Mesenchymal stem cell (in vitro differentiated cells and primary cell): ENCODE measurements around the gene GJB5.

Experiments
- DNase-seq: peaks from one replicate; pipeline ENCODE4 v3.0.0-alpha.2; 2013
- H2AFZ ChIP-seq: one replicate; pipeline ENCODE4 v1.6.1; 2013; ENCODE audit warnings: low read depth, mild to moderate bottlenecking, control low read depth, inconsistent platforms, low read length, moderate library complexity
- H2AK5ac ChIP-seq: 2 replicates; pipeline ENCODE4 v1.6.1; 2013; ENCODE audit warnings: low read length, moderate library complexity, mild to moderate bottlenecking, inconsistent platforms; ENCODE audit not compliant: severe bottlenecking
- H2BK120ac ChIP-seq: one replicate; pipeline ENCODE4 v1.6.1; 2013; ENCODE audit warnings: low read depth, mild to moderate bottlenecking, inconsistent platforms, low read length, moderate library complexity
- H2BK12ac ChIP-seq, 2 experiments: one replicate each; pipeline ENCODE4 v1.6.1; 2013; ENCODE audit warnings: inconsistent platforms in 2 of 2, low read length in 2 of 2, mild to moderate bottlenecking in 2 of 2, moderate library complexity in 2 of 2, control low read depth in 1 of 2
- H2BK15ac ChIP-seq: one replicate; pipeline ENCODE4 v1.6.1; 2013; ENCODE audit warnings: mild to moderate bottlenecking, low read depth, inconsistent platforms; ENCODE audit not compliant: poor library complexity, severe bottlenecking
- H2BK5ac ChIP-seq: 2 replicates; pipeline ENCODE4 v1.6.1; 2013; ENCODE audit warnings: low read depth, mild to moderate bottlenecking, low read length, control low read depth, inconsistent platforms; ENCODE audit not compliant: poor library complexity, severe bottlenecking
- H3K14ac ChIP-seq, 2 experiments: one replicate each; pipeline ENCODE4 v1.6.1; 2013; ENCODE audit warnings: inconsistent platforms in 2 of 2, low read length in 2 of 2, control low read depth in 1 of 2, mild to moderate bottlenecking in 1 of 2, moderate library complexity in 1 of 2
- H3K18ac ChIP-seq, 2 experiments: one replicate each; pipeline ENCODE4 v1.6.1; 2013; ENCODE audit warnings: inconsistent platforms in 2 of 2, low read length in 2 of 2, control low read depth in 1 of 2, low read depth in 1 of 2, mild to moderate bottlenecking in 1 of 2
- H3K23ac ChIP-seq, 2 experiments: one replicate each; pipeline ENCODE4 v1.6.1; 2013; ENCODE audit warnings: inconsistent platforms in 2 of 2, low read length in 2 of 2, mild to moderate bottlenecking in 2 of 2, moderate library complexity in 2 of 2, control low read depth in 1 of 2
- H3K27ac ChIP-seq: 2 replicates; pipeline ENCODE4 v1.5.1; 2013; ENCODE audit warnings: mild to moderate bottlenecking, moderate library complexity, low read length, control low read depth, inconsistent platforms; ENCODE audit not compliant: poor library complexity, severe bottlenecking
- H3K27me3 ChIP-seq, 2 experiments: 2 replicates each; pipeline versions ENCODE4 v1.6.1 to v1.7.0; 2013; ENCODE audit warnings: low read length in 2 of 2, mild to moderate bottlenecking in 2 of 2, moderate library complexity in 2 of 2, control low read depth in 1 of 2, inconsistent platforms in 1 of 2; ENCODE audit not compliant: control insufficient read depth in 1 of 2, insufficient read depth in 1 of 2
- H3K36me3 ChIP-seq, 2 experiments: 2 replicates each; pipeline versions ENCODE4 v1.6.1 to v1.7.0; 2013; ENCODE audit warnings: low read length in 2 of 2, control low read depth in 1 of 2, inconsistent platforms in 1 of 2, low read depth in 1 of 2, mild to moderate bottlenecking in 1 of 2; ENCODE audit not compliant: insufficient read depth in 2 of 2, control insufficient read depth in 1 of 2
- H3K4ac ChIP-seq, 2 experiments: one replicate each; pipeline ENCODE4 v1.6.1; 2013; ENCODE audit warnings: inconsistent platforms in 2 of 2, low read length in 2 of 2, mild to moderate bottlenecking in 2 of 2, moderate library complexity in 2 of 2, control low read depth in 1 of 2, low read depth in 1 of 2
- H3K4me1 ChIP-seq: 2 replicates; pipeline ENCODE4 v1.6.1; 2013; ENCODE audit warnings: low read depth, low read length, control low read depth; ENCODE audit not compliant: control insufficient read depth, insufficient read depth
- H3K4me2 ChIP-seq: 2 replicates; pipeline ENCODE4 v1.6.1; 2013; ENCODE audit warnings: low read length, mild to moderate bottlenecking, inconsistent platforms; ENCODE audit not compliant: poor library complexity, severe bottlenecking
- H3K4me3 ChIP-seq, 2 experiments: 2 replicates each; pipeline versions ENCODE4 v1.5.1 to v1.7.0; 2013; ENCODE audit warnings: low read length in 2 of 2, mild to moderate bottlenecking in 2 of 2, control low read depth in 1 of 2, low read depth in 1 of 2; ENCODE audit not compliant: insufficient read depth in 1 of 2
- H3K79me1 ChIP-seq: replicated peaks from 2 replicates; pipeline ENCODE4 v1.6.1; 2013; ENCODE audit warnings: mild to moderate bottlenecking, control low read depth, low read length, inconsistent platforms; ENCODE audit not compliant: poor library complexity, severe bottlenecking
- H3K9ac ChIP-seq: 2 replicates; pipeline ENCODE4 v1.7.0; 2013; ENCODE audit warnings: mild to moderate bottlenecking, low read length, moderate library complexity
- H3K9me3 ChIP-seq: 2 replicates; pipeline ENCODE4 v1.7.0; 2013; ENCODE audit warnings: mild to moderate bottlenecking, low read length; ENCODE audit not compliant: control insufficient read depth
- H4K8ac ChIP-seq: one replicate; pipeline ENCODE4 v1.6.1; 2013; ENCODE audit warnings: inconsistent platforms, mild to moderate bottlenecking, low read length, moderate library complexity
- H4K91ac ChIP-seq: one replicate; pipeline ENCODE4 v1.6.1; 2013; ENCODE audit warnings: mild to moderate bottlenecking, low read length, inconsistent platforms
- WGBS: methylation state at CpG from one replicate; pipeline ENCODE4 v1.1.7; 2013; ENCODE audit warnings: mixed read lengths; 5-methylcytosine and 5-hydroxymethylcytosine counted together

Gene GJB5

DNA sequence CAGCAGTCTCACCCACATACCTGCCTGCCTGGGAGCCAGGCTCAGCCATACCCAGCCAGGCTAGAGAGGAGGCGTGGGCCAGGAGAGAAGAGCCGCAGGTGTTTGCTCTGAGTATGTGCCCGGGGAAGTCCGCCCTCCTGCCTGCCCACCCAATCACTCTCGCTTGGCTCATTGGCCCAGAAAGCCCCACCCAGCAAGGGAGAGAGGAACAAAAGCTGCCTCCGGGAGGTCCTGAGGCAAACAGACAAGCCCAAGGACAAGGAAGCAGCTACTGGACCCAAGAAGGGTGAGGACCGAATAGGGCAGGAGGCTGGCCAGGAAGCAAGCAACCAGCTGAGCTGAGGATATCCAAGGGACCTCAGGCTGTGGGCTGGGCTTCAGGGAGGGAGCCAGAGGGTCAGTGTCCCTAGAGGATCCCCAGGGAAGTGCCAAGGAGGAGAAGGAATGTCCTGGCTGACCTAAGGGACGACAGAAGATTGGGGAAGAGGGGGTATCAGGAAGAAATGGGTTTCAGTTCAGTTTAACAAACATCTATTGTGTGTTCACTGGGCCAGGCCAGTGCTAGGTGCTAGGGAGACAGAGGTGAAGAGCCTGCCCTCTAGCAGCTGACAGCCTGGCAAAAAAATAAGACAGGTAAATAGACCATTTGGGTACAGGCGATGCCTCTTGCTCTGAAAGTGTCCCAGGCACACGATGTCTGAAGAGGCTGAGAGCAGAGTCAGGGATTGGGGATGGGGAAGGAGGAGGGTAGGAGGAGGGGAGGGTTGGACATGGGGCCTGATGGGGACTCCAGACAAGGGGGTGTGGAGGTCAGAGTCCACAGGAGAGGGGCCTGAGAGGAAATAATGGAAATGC, 4.9 kb downstream of the GJB5 start, which contains the start of gene GJB4:
Gene GJB4, plus strand, starts transcription at position 238 of the 855 bp plus-strand sequence. CDS start 1,515 bp downstream, outside the sequence.
- no peak within 1 kb of the TSS for H3K14ac ChIP-seq
- 60% methylated on average over 8 of the region's 10 CpGs for WGBS
- H2AFZ ChIP-seq, result no peak within 1 kb of the TSS
- no peak within 1 kb of the TSS for H4K8ac ChIP-seq
- H3K27ac ChIP-seq, result no peak within 1 kb of the TSS
- H3K4me2 ChIP-seq, result no peak within 1 kb of the TSS
- no peak within 1 kb of the TSS for H4K91ac ChIP-seq
- H2BK12ac ChIP-seq, result no peak within 1 kb of the TSS
- no peak for DNase-seq
- peaks cover 0 to 55% of the 10 kb centered on the region in 2 experiments for H3K27me3 ChIP-seq
- H3K4ac ChIP-seq, result no peak within 1 kb of the TSS
- no peaks in the 10 kb centered on the region for H3K79me1 ChIP-seq
- H3K9ac ChIP-seq, result no peak within 1 kb of the TSS
- H2BK15ac ChIP-seq, result no peak within 1 kb of the TSS
- no peaks in the 10 kb centered on the region for H3K9me3 ChIP-seq
- H3K4me3 ChIP-seq, result no peak within 1 kb of the TSS
- H2AK5ac ChIP-seq, result no peak within 1 kb of the TSS
- no peak within 1 kb of the TSS for H3K18ac ChIP-seq
- no peak within 1 kb of the TSS for H3K23ac ChIP-seq
- peaks cover 9% of the 10 kb centered on the region for H3K4me1 ChIP-seq
- no peak within 1 kb of the TSS for H2BK120ac ChIP-seq
- H2BK5ac ChIP-seq, result no peak within 1 kb of the TSS
- no peaks in the 10 kb centered on the region for H3K36me3 ChIP-seq

DNA sequence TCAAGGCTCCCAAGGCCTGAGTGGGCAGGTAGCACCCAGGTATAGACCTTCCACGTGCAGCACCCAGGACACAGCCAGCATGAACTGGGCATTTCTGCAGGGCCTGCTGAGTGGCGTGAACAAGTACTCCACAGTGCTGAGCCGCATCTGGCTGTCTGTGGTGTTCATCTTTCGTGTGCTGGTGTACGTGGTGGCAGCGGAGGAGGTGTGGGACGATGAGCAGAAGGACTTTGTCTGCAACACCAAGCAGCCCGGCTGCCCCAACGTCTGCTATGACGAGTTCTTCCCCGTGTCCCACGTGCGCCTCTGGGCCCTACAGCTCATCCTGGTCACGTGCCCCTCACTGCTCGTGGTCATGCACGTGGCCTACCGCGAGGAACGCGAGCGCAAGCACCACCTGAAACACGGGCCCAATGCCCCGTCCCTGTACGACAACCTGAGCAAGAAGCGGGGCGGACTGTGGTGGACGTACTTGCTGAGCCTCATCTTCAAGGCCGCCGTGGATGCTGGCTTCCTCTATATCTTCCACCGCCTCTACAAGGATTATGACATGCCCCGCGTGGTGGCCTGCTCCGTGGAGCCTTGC, 6.4 kb downstream of the GJB5 start:
- H3K14ac ChIP-seq, result no peak overlapping the region
- H4K91ac ChIP-seq, result no peak overlapping the region
- H3K36me3 ChIP-seq, result no peaks in the 10 kb centered on the region
- no peaks in the 10 kb centered on the region for H3K79me1 ChIP-seq
- no peak overlapping the region for H2BK120ac ChIP-seq
- no peak overlapping the region for H2BK15ac ChIP-seq
- H2AFZ ChIP-seq, result no peak overlapping the region
- WGBS, result 89% methylated on average over 33 of the region's 33 CpGs
- peaks cover 9% of the 10 kb centered on the region for H3K4me1 ChIP-seq
- no peak overlapping the region for H3K18ac ChIP-seq
- no peak overlapping the region for H3K23ac ChIP-seq
- H3K27ac ChIP-seq, result no peak overlapping the region
- H3K4me3 ChIP-seq, result no peak overlapping the region
- no peak overlapping the region for H2AK5ac ChIP-seq
- H2BK5ac ChIP-seq, result no peak overlapping the region
- no peak overlapping the region for H3K4ac ChIP-seq
- no peak overlapping the region for H3K9ac ChIP-seq
- H2BK12ac ChIP-seq, result no peak overlapping the region
- no peak overlapping the region for H4K8ac ChIP-seq
- peaks cover 0 to 60% of the 10 kb centered on the region in 2 experiments for H3K27me3 ChIP-seq
- no peaks in the 10 kb centered on the region for H3K9me3 ChIP-seq
- H3K4me2 ChIP-seq, result no peak overlapping the region
- no peak for DNase-seq

DNA sequence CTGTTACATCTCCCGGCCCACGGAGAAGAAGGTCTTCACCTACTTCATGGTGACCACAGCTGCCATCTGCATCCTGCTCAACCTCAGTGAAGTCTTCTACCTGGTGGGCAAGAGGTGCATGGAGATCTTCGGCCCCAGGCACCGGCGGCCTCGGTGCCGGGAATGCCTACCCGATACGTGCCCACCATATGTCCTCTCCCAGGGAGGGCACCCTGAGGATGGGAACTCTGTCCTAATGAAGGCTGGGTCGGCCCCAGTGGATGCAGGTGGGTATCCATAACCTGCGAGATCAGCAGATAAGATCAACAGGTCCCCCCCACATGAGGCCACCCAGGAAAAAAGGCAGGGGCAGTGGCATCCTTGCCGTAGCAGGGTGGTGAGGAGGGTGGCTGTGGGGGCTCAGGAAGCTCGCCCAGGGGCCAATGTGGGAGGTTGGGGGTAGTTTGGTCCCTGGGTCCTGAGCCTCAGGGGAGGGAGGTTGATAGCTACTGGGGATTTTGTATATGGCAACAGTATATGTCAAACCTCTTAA, 7.0 kb downstream of the GJB5 start:
- Histone ChIP-seq H2BK5ac (no peak overlapping the region), H2BK15ac (no peak overlapping the region), H3K4me2 (no peak overlapping the region), H3K14ac (no peak overlapping the region), H4K8ac (no peak overlapping the region), H3K27me3 (peaks cover 0 to 60% of the 10 kb centered on the region in 2 experiments), H3K36me3 (no peaks in the 10 kb centered on the region), H3K79me1 (no peaks in the 10 kb centered on the region), H3K18ac (no peak overlapping the region), H3K4ac (no peak overlapping the region), H3K4me1 (peaks cover 9% of the 10 kb centered on the region), H3K9me3 (no peaks in the 10 kb centered on the region), H2BK12ac (no peak overlapping the region), H2BK120ac (no peak overlapping the region), H3K9ac (no peak overlapping the region), H3K27ac (no peak overlapping the region), H3K4me3 (no peak overlapping the region), H2AK5ac (no peak overlapping the region), H2AFZ (no peak overlapping the region), H4K91ac (no peak overlapping the region), H3K23ac (no peak overlapping the region)
- no peak for DNase-seq
- 85% methylated on average over 13 of the region's 13 CpGs for WGBS

DNA sequence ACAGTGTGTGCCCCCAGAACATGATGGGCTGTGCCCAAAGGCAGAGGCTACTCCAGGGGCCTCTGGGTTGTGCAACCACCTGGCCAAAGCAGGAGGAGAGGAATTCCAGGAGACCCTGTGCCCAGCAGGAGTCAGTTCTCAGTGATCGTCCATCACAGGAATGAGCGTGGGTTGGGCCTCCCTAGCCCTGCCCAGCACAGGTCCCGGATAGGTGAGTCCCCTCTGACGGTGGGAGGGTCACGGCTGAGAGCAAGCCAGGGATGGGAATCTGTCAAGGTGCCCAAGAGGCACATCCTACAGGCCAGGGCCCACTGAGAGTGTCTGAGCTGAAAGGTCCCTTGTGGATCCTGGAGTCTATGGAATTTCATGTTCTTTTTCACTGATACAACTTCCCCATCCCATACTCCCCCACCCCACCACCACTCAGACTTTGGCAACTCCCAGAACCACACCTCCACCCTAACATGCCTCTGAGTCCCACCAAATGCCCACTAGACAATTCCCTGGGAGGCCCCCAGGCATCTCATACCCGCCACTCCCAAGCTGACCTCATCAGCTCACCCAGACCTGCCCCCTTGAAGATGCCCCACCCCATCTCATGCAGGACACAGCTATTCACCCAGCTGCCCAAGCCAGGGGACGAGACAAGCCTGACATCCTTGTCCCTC, 7.8 kb downstream of the GJB5 start:
- WGBS, result 56% methylated on average over 7 of the region's 7 CpGs
- no peak overlapping the region for H3K23ac ChIP-seq
- no peak overlapping the region for H3K27ac ChIP-seq
- H3K4me3 ChIP-seq, result no peak overlapping the region
- H2BK120ac ChIP-seq, result no peak overlapping the region
- H4K91ac ChIP-seq, result no peak overlapping the region
- peaks cover 0 to 63% of the 10 kb centered on the region in 2 experiments for H3K27me3 ChIP-seq
- H4K8ac ChIP-seq, result no peak overlapping the region
- H3K9ac ChIP-seq, result no peak overlapping the region
- H2AFZ ChIP-seq, result no peak overlapping the region
- no peak overlapping the region for H3K14ac ChIP-seq
- DNase-seq, result no peak
- no peaks in the 10 kb centered on the region for H3K9me3 ChIP-seq
- H3K4me1 ChIP-seq, result peaks cover 9% of the 10 kb centered on the region
- no peak overlapping the region for H2BK15ac ChIP-seq
- no peak overlapping the region for H2BK5ac ChIP-seq
- H3K36me3 ChIP-seq, result no peaks in the 10 kb centered on the region
- no peak overlapping the region for H3K4me2 ChIP-seq
- H2AK5ac ChIP-seq, result no peak overlapping the region
- no peak overlapping the region for H3K18ac ChIP-seq
- no peak overlapping the region for H3K4ac ChIP-seq
- H2BK12ac ChIP-seq, result no peak overlapping the region
- H3K79me1 ChIP-seq, result no peaks in the 10 kb centered on the region
